Measurements from ENCODE around the gene NR1I3.

Gene NR1I3

GRCh38 chr1:161238039-161238473 is at the start of gene NR1I3:
NR1I3 (minus strand) TSS chr1:161238203; CDS start chr1:161236565, 1,638 bp downstream.
- Mint-ChIP-seq H3K4me1 (no peaks in the 10 kb centered on the region), H3K27ac (no peak within 1 kb of the TSS), H3K27me3 (no peaks in the 10 kb centered on the region), H3K4me3 (no peak within 1 kb of the TSS), H3K9me3 (no peaks in the 10 kb centered on the region), H3K36me3 (no peaks in the 10 kb centered on the region)

GRCh38 chr1:161287482-161288054 is 49.6 kb upstream of the NR1I3 start:
- H3K4me1 Mint-ChIP-seq = no peaks in the 10 kb centered on the region
- H3K27ac Mint-ChIP-seq = no peak overlapping the region
- H3K36me3 Mint-ChIP-seq = peaks cover 5% of the 10 kb centered on the region
- H3K4me3 Mint-ChIP-seq = no peak overlapping the region
- no peaks in the 10 kb centered on the region for H3K27me3 Mint-ChIP-seq
- H3K9me3 Mint-ChIP-seq = no peaks in the 10 kb centered on the region

GRCh38 chr1:161285521-161285920 is 47.5 kb upstream of the NR1I3 start:
- H3K27me3 Mint-ChIP-seq = no peaks in the 10 kb centered on the region
- no peaks in the 10 kb centered on the region for H3K9me3 Mint-ChIP-seq
- peak overlapping the region; percentile 51 for H3K27ac Mint-ChIP-seq
- H3K36me3 Mint-ChIP-seq = peaks cover 6% of the 10 kb centered on the region
- no peak overlapping the region for H3K4me3 Mint-ChIP-seq
- H3K4me1 Mint-ChIP-seq = no peaks in the 10 kb centered on the region

GRCh38 chr1:161285113-161285512 is 47.1 kb upstream of the NR1I3 start:
- Mint-ChIP-seq H3K27ac (no peak overlapping the region), H3K36me3 (peaks cover 7% of the 10 kb centered on the region), H3K4me3 (no peak overlapping the region), H3K27me3 (no peaks in the 10 kb centered on the region), H3K4me1 (no peaks in the 10 kb centered on the region), H3K9me3 (no peaks in the 10 kb centered on the region)

- H3K27ac Mint-ChIP-seq = no peak overlapping the region
- H3K4me3 Mint-ChIP-seq = no peak overlapping the region
- no peaks in the 10 kb centered on the region for H3K4me1 Mint-ChIP-seq
- no peaks in the 10 kb centered on the region for H3K27me3 Mint-ChIP-seq
- H3K9me3 Mint-ChIP-seq = no peaks in the 10 kb centered on the region
- peaks cover 6% of the 10 kb centered on the region for H3K36me3 Mint-ChIP-seq
Measured at GRCh38 chr1:161282991-161283390, 45.0 kb upstream of the NR1I3 start.

- no peaks in the 10 kb centered on the region for H3K9me3 Mint-ChIP-seq
- H3K36me3 Mint-ChIP-seq = no peaks in the 10 kb centered on the region
- H3K4me3 Mint-ChIP-seq = no peak overlapping the region
- no peaks in the 10 kb centered on the region for H3K4me1 Mint-ChIP-seq
- no peak overlapping the region for H3K27ac Mint-ChIP-seq
- no peaks in the 10 kb centered on the region for H3K27me3 Mint-ChIP-seq
Measured at GRCh38 chr1:161274874-161275273, 36.9 kb upstream of the NR1I3 start.

- Mint-ChIP-seq H3K36me3 (no peaks in the 10 kb centered on the region), H3K27ac (no peak overlapping the region), H3K27me3 (no peaks in the 10 kb centered on the region), H3K4me3 (no peak overlapping the region), H3K4me1 (no peaks in the 10 kb centered on the region), H3K9me3 (no peaks in the 10 kb centered on the region)
Measured at GRCh38 chr1:161273402-161273801, 35.4 kb upstream of the NR1I3 start.

GRCh38 chr1:161267321-161267720 is 29.3 kb upstream of the NR1I3 start:
- Mint-ChIP-seq H3K4me1 (no peaks in the 10 kb centered on the region), H3K9me3 (no peaks in the 10 kb centered on the region), H3K4me3 (no peak overlapping the region), H3K27ac (no peak overlapping the region), H3K36me3 (no peaks in the 10 kb centered on the region), H3K27me3 (peaks cover 7% of the 10 kb centered on the region)

GRCh38 chr1:161266836-161267235 is 28.8 kb upstream of the NR1I3 start:
- H3K9me3 Mint-ChIP-seq = no peaks in the 10 kb centered on the region
- H3K4me1 Mint-ChIP-seq = no peaks in the 10 kb centered on the region

GRCh38 chr1:161266202-161266601 is 28.2 kb upstream of the NR1I3 start:
- Mint-ChIP-seq H3K4me1 (peaks cover 3% of the 10 kb centered on the region), H3K9me3 (no peaks in the 10 kb centered on the region), H3K36me3 (no peaks in the 10 kb centered on the region)

More at GRCh38 chr1:161266836-161267235, 28.8 kb upstream of the NR1I3 start:
- Mint-ChIP-seq H3K4me3 (no peak overlapping the region), H3K27me3 (peaks cover 9% of the 10 kb centered on the region), H3K36me3 (no peaks in the 10 kb centered on the region), H3K27ac (no peak overlapping the region)

GRCh38 chr1:161265305-161265704 is 27.3 kb upstream of the NR1I3 start:
- Mint-ChIP-seq H3K4me3 (no peak overlapping the region), H3K27me3 (peaks cover 21% of the 10 kb centered on the region), H3K36me3 (no peaks in the 10 kb centered on the region), H3K27ac (no peak overlapping the region), H3K9me3 (no peaks in the 10 kb centered on the region), H3K4me1 (peaks cover 4% of the 10 kb centered on the region)

More at GRCh38 chr1:161266202-161266601, 28.2 kb upstream of the NR1I3 start:
- Mint-ChIP-seq H3K27me3 (peaks cover 15% of the 10 kb centered on the region), H3K4me3 (no peak overlapping the region), H3K27ac (no peak overlapping the region)

- no peak overlapping the region for H3K27ac Mint-ChIP-seq
- peaks cover 46% of the 10 kb centered on the region for H3K27me3 Mint-ChIP-seq
- H3K9me3 Mint-ChIP-seq = no peaks in the 10 kb centered on the region
- H3K36me3 Mint-ChIP-seq = peaks cover 7% of the 10 kb centered on the region
- H3K4me1 Mint-ChIP-seq = peaks cover 14% of the 10 kb centered on the region
- H3K4me3 Mint-ChIP-seq = no peak overlapping the region
Measured at GRCh38 chr1:161261261-161262235, 23.5 kb upstream of the NR1I3 start.

GRCh38 chr1:161260376-161261260 is 22.6 kb upstream of the NR1I3 start:
- no peaks in the 10 kb centered on the region for H3K9me3 Mint-ChIP-seq
- H3K4me1 Mint-ChIP-seq = peaks cover 14% of the 10 kb centered on the region
- peaks cover 7% of the 10 kb centered on the region for H3K36me3 Mint-ChIP-seq
- no peak overlapping the region for H3K4me3 Mint-ChIP-seq
- H3K27ac Mint-ChIP-seq = no peak overlapping the region
- H3K27me3 Mint-ChIP-seq = peaks cover 46% of the 10 kb centered on the region

- Mint-ChIP-seq H3K27ac (no peak overlapping the region), H3K36me3 (peaks cover 7% of the 10 kb centered on the region), H3K4me1 (peaks cover 14% of the 10 kb centered on the region), H3K9me3 (no peaks in the 10 kb centered on the region), H3K27me3 (peaks cover 44% of the 10 kb centered on the region), H3K4me3 (no peak overlapping the region)
Measured at GRCh38 chr1:161259765-161260164, 21.8 kb upstream of the NR1I3 start.

- peaks cover 42% of the 10 kb centered on the region for H3K27me3 Mint-ChIP-seq
- no peaks in the 10 kb centered on the region for H3K9me3 Mint-ChIP-seq
- peak overlapping the region; percentile 82 for H3K4me3 Mint-ChIP-seq
- H3K4me1 Mint-ChIP-seq = peaks cover 14% of the 10 kb centered on the region
- no peak overlapping the region for H3K27ac Mint-ChIP-seq
- H3K36me3 Mint-ChIP-seq = peaks cover 7% of the 10 kb centered on the region
Measured at GRCh38 chr1:161259345-161259702, 21.3 kb upstream of the NR1I3 start.
